ENCODE results near the gene PHF20. TPM values are rescaled to one million over a fixed set of nuclear protein-coding genes. Genes with fewer than 3 reads are reported as not detected.
A peak's percentile ranks its signal among the peaks of the same experiment; 100 is the strongest.
"Not testable (repeated sequence)": the region's sequence is repeated elsewhere in the genome, so short reads cannot be mapped to it uniquely, and the experiment has no call there.

PHF20 gene
- polyA plus RNA-seq, 1 donor (not counting 4 experiments of a cell fraction or from before 2014, with no cell fraction given) = 31.9 TPM

DNA sequence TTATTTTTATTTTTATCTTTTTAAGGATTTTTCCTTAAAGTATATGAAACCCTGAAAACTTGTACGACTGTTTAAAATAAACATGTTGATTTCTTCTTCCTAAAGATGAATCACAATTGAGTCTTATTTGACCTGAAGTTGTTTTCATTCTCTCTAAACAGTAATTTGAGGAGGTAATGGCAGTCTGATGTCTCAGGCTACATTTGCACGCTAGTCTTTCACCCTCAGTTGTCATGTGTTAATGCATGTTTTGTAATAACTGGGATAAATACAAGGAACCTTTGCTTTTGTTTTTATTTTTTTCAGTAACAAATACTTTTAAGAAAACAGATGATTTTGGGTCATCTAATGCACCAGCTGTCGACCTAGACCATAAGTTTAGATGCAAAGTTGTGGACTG, 127.2 kb downstream of the PHF20 start:
- no peak overlapping the region for H2AFZ ChIP-seq (ENCODE audit: control insufficient read depth, low read length)
- no peak overlapping the region for H3K4me2 ChIP-seq (ENCODE audit: control insufficient read depth, extremely low read depth, insufficient read depth, low read depth, low read length)
- DNase-seq (ENCODE audit: low read depth, low spot score) (no peak), FAIRE-seq (no peak)
- H3K4me1 ChIP-seq (ENCODE audit: control insufficient read depth, extremely low read depth, insufficient read depth, low read length) = peaks cover 13% of the 10 kb centered on the region
- peaks cover 4 to 11% of the 10 kb centered on the region in 2 experiments for H3K36me3 ChIP-seq (ENCODE audit: control insufficient read depth in 2 of 2, extremely low read depth in 1 of 2, insufficient read depth in 2 of 2, low read length in 2 of 2)
- TF ChIP-seq, protein P1, sequence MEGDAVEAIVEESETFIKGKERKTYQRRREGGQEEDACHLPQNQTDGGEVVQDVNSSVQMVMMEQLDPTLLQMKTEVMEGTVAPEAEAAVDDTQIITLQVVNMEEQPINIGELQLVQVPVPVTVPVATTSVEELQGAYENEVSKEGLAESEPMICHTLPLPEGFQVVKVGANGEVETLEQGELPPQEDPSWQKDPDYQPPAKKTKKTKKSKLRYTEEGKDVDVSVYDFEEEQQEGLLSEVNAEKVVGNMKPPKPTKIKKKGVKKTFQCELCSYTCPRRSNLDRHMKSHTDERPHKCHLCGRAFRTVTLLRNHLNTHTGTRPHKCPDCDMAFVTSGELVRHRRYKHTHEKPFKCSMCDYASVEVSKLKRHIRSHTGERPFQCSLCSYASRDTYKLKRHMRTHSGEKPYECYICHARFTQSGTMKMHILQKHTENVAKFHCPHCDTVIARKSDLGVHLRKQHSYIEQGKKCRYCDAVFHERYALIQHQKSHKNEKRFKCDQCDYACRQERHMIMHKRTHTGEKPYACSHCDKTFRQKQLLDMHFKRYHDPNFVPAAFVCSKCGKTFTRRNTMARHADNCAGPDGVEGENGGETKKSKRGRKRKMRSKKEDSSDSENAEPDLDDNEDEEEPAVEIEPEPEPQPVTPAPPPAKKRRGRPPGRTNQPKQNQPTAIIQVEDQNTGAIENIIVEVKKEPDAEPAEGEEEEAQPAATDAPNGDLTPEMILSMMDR (optimal IDR thresholded peaks at IDR 0.05 in 1 of 3, IDR thresholded peaks at IDR 0.05 in 1 of 3, conservative IDR thresholded peaks at IDR 0.05 in 1 of 3; ENCODE audit: extremely low read depth in 1 of 3, insufficient read depth in 2 of 3, low read length in 3 of 3) = no peak
- TF ChIP-seq EZH2 (IDR thresholded peaks at IDR 0.05; ENCODE audit: low read length) = no peak
- dilution Hi-C loops (cut with MboI; ENCODE audit: extremely low pct_ligation_motif_present, low sequenced_read_pairs) = no loop called here
- no peak overlapping the region for H3K9ac ChIP-seq (ENCODE audit: control insufficient read depth, extremely low read depth, insufficient read depth, low read length)
- H3K27me3 ChIP-seq (ENCODE audit: control insufficient read depth, extremely low read depth, insufficient read depth, low read length) = no peaks in the 10 kb centered on the region
- H3K79me2 ChIP-seq (ENCODE audit: control insufficient read depth, insufficient read depth, low read length) = peaks cover 3% of the 10 kb centered on the region
- no peaks in the 10 kb centered on the region for H3K9me3 ChIP-seq (ENCODE audit: control insufficient read depth, low read depth, low read length)
- no peak overlapping the region for H3K4me3 ChIP-seq (ENCODE audit: control insufficient read depth in 2 of 3, extremely low read depth in 1 of 3, insufficient read depth in 2 of 3, low read depth in 1 of 3, low read length in 3 of 3)
- peaks cover 2% of the 10 kb centered on the region for H3K9me1 ChIP-seq (ENCODE audit: control insufficient read depth, extremely low read depth, insufficient read depth, low read length)
- peaks cover 5% of the 10 kb centered on the region for H4K20me1 ChIP-seq (ENCODE audit: control insufficient read depth, extremely low read depth, insufficient read depth, low read length)
- no peak overlapping the region for H3K27ac ChIP-seq (ENCODE audit: control insufficient read depth, insufficient read depth, low read length)

GRCh38 chr20:35901230-35901629, 129.4 kb downstream of the PHF20 start:
- H3K27me3 ChIP-seq (ENCODE audit: control insufficient read depth, extremely low read depth, insufficient read depth, low read length); H3K9me3 ChIP-seq (ENCODE audit: control insufficient read depth, low read depth, low read length); H3K4me2 ChIP-seq (ENCODE audit: control insufficient read depth, extremely low read depth, insufficient read depth, low read depth, low read length); H3K79me2 ChIP-seq (ENCODE audit: control insufficient read depth, insufficient read depth, low read length); dilution Hi-C loops (cut with MboI; ENCODE audit: extremely low pct_ligation_motif_present, low sequenced_read_pairs); H2AFZ ChIP-seq (ENCODE audit: control insufficient read depth, low read length); H4K20me1 ChIP-seq (ENCODE audit: control insufficient read depth, extremely low read depth, insufficient read depth, low read length); DNase-seq (ENCODE audit: low read depth, low spot score); H3K9ac ChIP-seq (ENCODE audit: control insufficient read depth, extremely low read depth, insufficient read depth, low read length); H3K4me3 ChIP-seq (ENCODE audit: control insufficient read depth in 2 of 3, extremely low read depth in 1 of 3, insufficient read depth in 2 of 3, low read depth in 1 of 3, low read length in 3 of 3); FAIRE-seq; H3K9me1 ChIP-seq (ENCODE audit: control insufficient read depth, extremely low read depth, insufficient read depth, low read length): not testable (repeated sequence)
- H3K36me3 ChIP-seq (ENCODE audit: control insufficient read depth in 2 of 2, extremely low read depth in 1 of 2, insufficient read depth in 2 of 2, low read length in 2 of 2) = peaks cover 4 to 19% of the 10 kb centered on the region in 2 experiments
- H3K4me1 ChIP-seq (ENCODE audit: control insufficient read depth, extremely low read depth, insufficient read depth, low read length) = peaks cover 13% of the 10 kb centered on the region
- H3K27ac ChIP-seq (ENCODE audit: control insufficient read depth, insufficient read depth, low read length) = peak overlapping the region; percentile 4
